Loucy (cell line): Measurements from ENCODE around the gene CCR7.

Experiments
- EZH2phosphoT487 ChIP-seq: fragments of 200-600 bp; IDR thresholded peaks from 2 replicates; pipeline ENCODE4 v1.6.1; 2018; ENCODE audit warnings: antibody characterized with exemption, mild to moderate bottlenecking, moderate library complexity, borderline replicate concordance
- TF ChIP-seq, protein P1 (sequence below): fragments of 200-600 bp; sonication (generic); conservative IDR thresholded peaks from 2 replicates; pipeline ENCODE4 v1.5.1; 2014; ENCODE audit warnings: mild to moderate bottlenecking, antibody characterized with exemption, low read length

DNA sequence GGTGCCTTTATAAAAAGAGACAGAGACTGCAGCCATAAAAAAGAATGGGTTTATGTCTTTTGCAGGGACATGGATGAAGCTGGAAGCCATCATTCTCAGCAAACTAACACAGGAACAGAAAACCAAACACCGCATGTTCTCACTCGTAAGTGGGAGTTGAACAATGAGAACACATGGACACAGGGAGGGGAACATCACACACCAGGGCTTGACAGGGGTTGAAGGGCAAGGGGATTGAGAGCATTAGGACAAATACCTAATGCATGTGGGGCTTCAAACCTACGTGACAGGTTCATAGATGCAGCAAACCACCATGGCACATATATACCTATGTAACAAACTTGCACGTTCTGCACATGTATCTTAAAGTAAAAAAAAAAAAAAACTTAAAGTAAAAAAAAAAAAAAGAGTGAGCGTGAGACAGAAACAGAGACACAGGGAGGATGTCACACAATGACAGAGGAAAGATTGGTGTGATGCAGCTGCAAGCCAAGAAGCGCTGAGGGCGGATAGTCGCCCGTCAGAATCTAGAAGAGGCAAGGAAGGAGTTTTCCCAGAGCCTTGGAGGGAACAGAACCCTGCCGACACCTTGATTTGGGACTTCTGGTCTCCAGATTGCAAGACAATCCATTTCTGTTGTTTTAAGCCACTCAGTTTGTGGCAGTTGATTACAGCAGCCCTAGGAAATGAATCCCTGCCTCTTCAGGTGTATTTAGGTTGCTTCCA lies 36.4 kb downstream of the CCR7 start:
- TF ChIP-seq, protein P1, sequence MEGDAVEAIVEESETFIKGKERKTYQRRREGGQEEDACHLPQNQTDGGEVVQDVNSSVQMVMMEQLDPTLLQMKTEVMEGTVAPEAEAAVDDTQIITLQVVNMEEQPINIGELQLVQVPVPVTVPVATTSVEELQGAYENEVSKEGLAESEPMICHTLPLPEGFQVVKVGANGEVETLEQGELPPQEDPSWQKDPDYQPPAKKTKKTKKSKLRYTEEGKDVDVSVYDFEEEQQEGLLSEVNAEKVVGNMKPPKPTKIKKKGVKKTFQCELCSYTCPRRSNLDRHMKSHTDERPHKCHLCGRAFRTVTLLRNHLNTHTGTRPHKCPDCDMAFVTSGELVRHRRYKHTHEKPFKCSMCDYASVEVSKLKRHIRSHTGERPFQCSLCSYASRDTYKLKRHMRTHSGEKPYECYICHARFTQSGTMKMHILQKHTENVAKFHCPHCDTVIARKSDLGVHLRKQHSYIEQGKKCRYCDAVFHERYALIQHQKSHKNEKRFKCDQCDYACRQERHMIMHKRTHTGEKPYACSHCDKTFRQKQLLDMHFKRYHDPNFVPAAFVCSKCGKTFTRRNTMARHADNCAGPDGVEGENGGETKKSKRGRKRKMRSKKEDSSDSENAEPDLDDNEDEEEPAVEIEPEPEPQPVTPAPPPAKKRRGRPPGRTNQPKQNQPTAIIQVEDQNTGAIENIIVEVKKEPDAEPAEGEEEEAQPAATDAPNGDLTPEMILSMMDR: no peak
- TF ChIP-seq EZH2phosphoT487: no peak
